K562 (cell line): ENCODE measurements around the gene RHNO1. TPM values are rescaled to one million over a fixed set of nuclear protein-coding genes. Genes with fewer than 3 reads are reported as not detected.

Experiments
- ATF4 ChIP-seq: fragments of 450-650 bp; formaldehyde crosslinking; IDR thresholded peaks from 2 replicates; pipeline ENCODE4 v1.4.0; 2022; ENCODE audit warnings: mild to moderate bottlenecking, moderate library complexity
- BRF2 ChIP-seq: IDR thresholded peaks from 3 replicates; pipeline ENCODE4 v1.6.1; 2011; ENCODE audit warnings: borderline replicate concordance, mild to moderate bottlenecking; ENCODE audit not compliant: insufficient read length, insufficient read depth
- EWSR1 ChIP-seq: fragments of 450-650 bp; IDR thresholded peaks from 2 replicates; pipeline ENCODE4 v1.6.1; 2018; ENCODE audit warnings: borderline replicate concordance, mild to moderate bottlenecking, low read depth, moderate library complexity; ENCODE audit not compliant: partially characterized antibody
- HDAC2 ChIP-seq: fragments of 450-650 bp; IDR thresholded peaks from 2 replicates; pipeline ENCODE4 v1.6.1; 2016; ENCODE audit warnings: mild to moderate bottlenecking
- JUN ChIP-seq, 2 experiments: sonication (generic) in 1 of 2; formaldehyde crosslinking in 1 of 2; IDR thresholded peaks; 2 replicates each; pipeline versions ENCODE4 v1.6.1 to v1.8.0; 2012 to 2022; ENCODE audit warnings: borderline replicate concordance in 2 of 2, mild to moderate bottlenecking in 2 of 2, improper control_type of control experiment in 1 of 2, low read depth in 1 of 2, low read length in 1 of 2, missing genetic modification reagents in 1 of 2
- KDM1A ChIP-seq, 2 experiments: fragments of 450-650 bp; IDR thresholded peaks; 2 replicates each; pipeline ENCODE4 v1.6.1; 2016; ENCODE audit warnings: mild to moderate bottlenecking in 2 of 2
- MYC ChIP-seq, 2 experiments: fragments of 250-450 bp in 1 of 2; sonication (Bioruptor Pico) in 1 of 2; IDR thresholded peaks; 2 replicates each; pipeline versions ENCODE4 v1.5.1 to v1.6.1; 2012 to 2021; ENCODE audit warnings: low read depth in 2 of 2, borderline replicate concordance in 1 of 2, improper control_type of control experiment in 1 of 2, low read length in 1 of 2, mild to moderate bottlenecking in 1 of 2, moderate library complexity in 1 of 2
- NONO ChIP-seq, 2 experiments: fragments of 200-400 bp in 1 of 2; fragments of 450-650 bp in 1 of 2; formaldehyde crosslinking in 1 of 2; IDR thresholded peaks; 2 replicates each; pipeline ENCODE4 v1.6.1; 2017; ENCODE audit warnings: low read depth in 2 of 2, mild to moderate bottlenecking in 2 of 2, moderate library complexity in 2 of 2, low read length in 1 of 2
- RBFOX2 ChIP-seq: fragments of 200-400 bp; formaldehyde crosslinking; IDR thresholded peaks from 2 replicates; pipeline ENCODE4 v1.6.1; 2017; ENCODE audit warnings: low read depth, mild to moderate bottlenecking, low read length, moderate library complexity
- RBM14 ChIP-seq: fragments of 200-400 bp; formaldehyde crosslinking; IDR thresholded peaks from 2 replicates; pipeline ENCODE4 v1.6.1; 2018; ENCODE audit warnings: low read depth, mild to moderate bottlenecking, low read length, moderate library complexity, borderline replicate concordance; ENCODE audit not compliant: insufficient read depth
- RCOR1 ChIP-seq, 2 experiments: IDR thresholded peaks; 2 replicates each; pipeline ENCODE4 v1.6.1; 2012; ENCODE audit warnings: low read depth in 2 of 2, low read length in 2 of 2, borderline replicate concordance in 1 of 2, improper control_type of control experiment in 1 of 2
- RFX5 ChIP-seq: IDR thresholded peaks from 2 replicates; pipeline ENCODE4 v1.6.1; 2011; ENCODE audit warnings: low read depth, mild to moderate bottlenecking, improper control_type of control experiment, low read length
- RFX7 ChIP-seq: fragments of 250-450 bp; sonication (Bioruptor Pico); IDR thresholded peaks from 2 replicates; pipeline ENCODE4 v1.5.1; 2021; ENCODE audit warnings: mild to moderate bottlenecking
- ZBTB17 ChIP-seq: fragments of 450-650 bp; formaldehyde crosslinking; IDR thresholded peaks from 2 replicates; pipeline ENCODE4 v1.4.0; 2020; ENCODE audit warnings: mild to moderate bottlenecking
- ZFPM2 ChIP-seq: fragments of 250-450 bp; sonication (Bioruptor Pico); IDR thresholded peaks from 2 replicates; pipeline ENCODE4 v1.5.1; 2022; ENCODE audit warnings: mild to moderate bottlenecking
- ZNF12 ChIP-seq: sonication (generic); formaldehyde crosslinking; IDR thresholded peaks from 2 replicates; pipeline ENCODE4 v1.4.0; 2020; ENCODE audit warnings: mild to moderate bottlenecking, missing genetic modification reagents
- ZNF165 ChIP-seq: fragments of 250-450 bp; sonication (Bioruptor Pico); IDR thresholded peaks from 2 replicates; pipeline ENCODE4 v1.4.0; 2020; ENCODE audit warnings: borderline replicate concordance
- ZNF217 ChIP-seq: sonication (generic); formaldehyde crosslinking; IDR thresholded peaks from 2 replicates; pipeline ENCODE4 v1.8.0; 2022; ENCODE audit warnings: mild to moderate bottlenecking, missing genetic modification reagents
- ZNF311 ChIP-seq: fragments of 250-450 bp; sonication (Bioruptor Pico); IDR thresholded peaks from 2 replicates; pipeline ENCODE4 v1.4.0; 2020; ENCODE audit warnings: mild to moderate bottlenecking, moderate library complexity
- ZNF75A ChIP-seq: fragments of 450-650 bp; formaldehyde crosslinking; IDR thresholded peaks from 2 replicates; pipeline ENCODE4 v1.4.0; 2020; ENCODE audit warnings: mild to moderate bottlenecking
- ZNF766 ChIP-seq: fragments of 200-800 bp; sonication (Bioruptor generic); conservative IDR thresholded peaks from 2 replicates; pipeline ENCODE4 v1.6.1; 2016; ENCODE audit warnings: missing genetic modification characterization, missing compliant biosample characterization
- polyA plus RNA-seq, 8 experiments: library from polyadenylated mRNA; depleted of rRNA in 4 of 8; stranded (reverse) in 5 of 8; unstranded in 3 of 8; fragments of >200 nt; fragmentation: Nextera tagmentation in 2 of 8; fragmentation: Illumina TruSeq in 1 of 8; extraction: Ambion mirVana in 2 of 8; extraction: Trizol in 1 of 8; gene quantifications; 2 replicates each; pipeline versions ENCODE4 v1.2.1 to v1.2.3, GENCODE V29; 2011 to 2014; ENCODE audit warnings: inconsistent platforms in 1 of 8, missing spikeins in 1 of 8
- total RNA-seq, 7 experiments: library from RNA; depleted of rRNA in 6 of 7; stranded (reverse); fragments of >200 nt in 6 of 7; fragmentation: Illumina TruSeq in 2 of 7; extraction: Trizol in 2 of 7; gene quantifications; 2 replicates each; pipeline versions ENCODE4 v1.2.1 to v1.2.3, GENCODE V29; 2011 to 2021; ENCODE audit warnings: low replicate concordance in 1 of 7
- TF ChIP-seq, protein P1 (sequence below): sonication (generic); IDR thresholded peaks from 2 replicates; pipeline ENCODE4 v1.6.1; 2016
- TF ChIP-seq, protein P2 (sequence below): sonication (generic); formaldehyde crosslinking; IDR thresholded peaks from 2 replicates; pipeline ENCODE4 v1.4.0; 2020; ENCODE audit warnings: mild to moderate bottlenecking, missing genetic modification reagents

The RHNO1 gene
- total and polyA plus RNA-seq, 9 of the 15 experiments (the other 6 are each of a cell fraction or from before 2014, with no cell fraction given), result 20.8 to 62.7 (median 28.8) TPM

DNA sequence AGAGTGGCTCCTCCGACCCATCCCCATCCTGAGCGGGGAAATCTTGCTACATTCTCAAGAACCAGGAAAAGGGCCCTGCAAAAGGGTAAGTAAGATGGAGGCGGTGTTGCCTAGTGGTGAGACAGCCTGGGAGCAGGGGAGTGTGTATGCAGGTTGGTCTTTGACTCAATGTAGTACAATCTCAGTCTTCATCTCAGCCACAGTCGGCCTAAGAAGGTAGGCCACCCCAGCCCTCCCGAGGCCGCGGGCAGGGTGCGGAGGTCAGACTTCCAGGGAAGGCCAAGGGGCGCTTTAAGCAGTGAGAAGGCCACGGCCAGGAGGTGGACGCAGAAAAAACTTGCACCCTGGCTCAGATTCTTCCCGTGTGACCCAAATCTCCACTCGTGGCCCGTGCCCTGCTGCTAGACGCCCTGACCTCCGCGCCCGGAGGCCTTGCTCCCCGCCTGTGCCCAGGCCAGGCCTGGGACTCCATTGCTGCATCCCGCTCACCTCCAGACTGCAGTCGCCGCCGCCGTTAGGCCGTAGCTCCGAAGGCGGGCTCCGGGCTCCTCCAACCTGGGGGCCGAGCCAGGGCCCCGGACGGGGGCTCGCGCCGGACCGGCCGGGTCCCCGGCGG, 484 bp upstream of the RHNO1 start (continued):
- TF ChIP-seq BRF2 (no peak), NONO (IDR thresholded peaks at IDR 0.05; ENCODE audit: low read depth in 2 of 2, low read length in 1 of 2) (0 out of 4 replicates have a peak, but pooled peaks of 1 of the 2 experiments have one; percentile 8), RBM14 (no peak), ZBTB17 (CRISPR knock-in tag) (no peak), RCOR1 (IDR thresholded peaks at IDR 0.05; ENCODE audit: borderline replicate concordance in 1 of 2, low read depth in 2 of 2, low read length in 2 of 2) (no peak), ZNF766 (CRISPR knock-in tag) (0 out of 2 replicates have a peak, but pooled peaks have one; percentile 16), ZNF217 (CRISPR knock-in tag) (no peak), ZFPM2 (CRISPR knock-in tag) (no peak), MYC (IDR thresholded peaks at IDR 0.05; ENCODE audit: low read depth, low read length) (no peak), MYC (CRISPR knock-in tag; IDR thresholded peaks at IDR 0.05; ENCODE audit: borderline replicate concordance, low read depth) (peak; percentile 54; the same call in 1 of the 2 replicates), RBFOX2 (peak; percentile 79), RFX5 (no peak), JUN (IDR thresholded peaks at IDR 0.05; ENCODE audit: borderline replicate concordance, low read depth, low read length) (no peak), JUN (CRISPR knock-in tag; IDR thresholded peaks at IDR 0.05; ENCODE audit: borderline replicate concordance) (no peak), HDAC2 (no peak), ZNF75A (no peak), ZNF165 (CRISPR knock-in tag) (no peak), ZNF12 (CRISPR knock-in tag) (no peak), ZNF311 (CRISPR knock-in tag) (no peak), RFX7 (CRISPR knock-in tag) (no peak), EWSR1 (no peak), ATF4 (CRISPR knock-in tag) (no peak), KDM1A (IDR thresholded peaks at IDR 0.05) (no peak)
- TF ChIP-seq, protein P1, sequence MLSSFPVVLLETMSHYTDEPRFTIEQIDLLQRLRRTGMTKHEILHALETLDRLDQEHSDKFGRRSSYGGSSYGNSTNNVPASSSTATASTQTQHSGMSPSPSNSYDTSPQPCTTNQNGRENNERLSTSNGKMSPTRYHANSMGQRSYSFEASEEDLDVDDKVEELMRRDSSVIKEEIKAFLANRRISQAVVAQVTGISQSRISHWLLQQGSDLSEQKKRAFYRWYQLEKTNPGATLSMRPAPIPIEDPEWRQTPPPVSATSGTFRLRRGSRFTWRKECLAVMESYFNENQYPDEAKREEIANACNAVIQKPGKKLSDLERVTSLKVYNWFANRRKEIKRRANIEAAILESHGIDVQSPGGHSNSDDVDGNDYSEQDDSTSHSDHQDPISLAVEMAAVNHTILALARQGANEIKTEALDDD, result no peak
- TF ChIP-seq, protein P2, sequence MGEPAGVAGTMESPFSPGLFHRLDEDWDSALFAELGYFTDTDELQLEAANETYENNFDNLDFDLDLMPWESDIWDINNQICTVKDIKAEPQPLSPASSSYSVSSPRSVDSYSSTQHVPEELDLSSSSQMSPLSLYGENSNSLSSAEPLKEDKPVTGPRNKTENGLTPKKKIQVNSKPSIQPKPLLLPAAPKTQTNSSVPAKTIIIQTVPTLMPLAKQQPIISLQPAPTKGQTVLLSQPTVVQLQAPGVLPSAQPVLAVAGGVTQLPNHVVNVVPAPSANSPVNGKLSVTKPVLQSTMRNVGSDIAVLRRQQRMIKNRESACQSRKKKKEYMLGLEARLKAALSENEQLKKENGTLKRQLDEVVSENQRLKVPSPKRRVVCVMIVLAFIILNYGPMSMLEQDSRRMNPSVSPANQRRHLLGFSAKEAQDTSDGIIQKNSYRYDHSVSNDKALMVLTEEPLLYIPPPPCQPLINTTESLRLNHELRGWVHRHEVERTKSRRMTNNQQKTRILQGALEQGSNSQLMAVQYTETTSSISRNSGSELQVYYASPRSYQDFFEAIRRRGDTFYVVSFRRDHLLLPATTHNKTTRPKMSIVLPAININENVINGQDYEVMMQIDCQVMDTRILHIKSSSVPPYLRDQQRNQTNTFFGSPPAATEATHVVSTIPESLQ, result no peak
